GM10248 (cell line): ENCODE measurements around the gene TRIM68.

Experiments
- CTCF ChIA-PET: fragments of 300-600 bp; sonication (Branson Sonifier 250); formaldehyde crosslinking; extraction: SDS; loops from one replicate; lab custom pipeline; 2021; ENCODE audit warnings: antibody characterized with exemption; lab: Yijun Ruan, JAX
- POLR2A ChIA-PET: fragments of 350-650 bp; sonication (Branson Sonifier 250); formaldehyde crosslinking; extraction: SDS; loops from one replicate; lab custom pipeline; 2020; ENCODE audit warnings: antibody characterized with exemption; lab: Yijun Ruan, JAX
- DNase-seq: peaks from one replicate; pipeline ENCODE4 v3.0.0; 2012; ENCODE audit errors: extremely low spot score
- CTCF ChIP-seq: IDR thresholded peaks from 2 replicates; pipeline ENCODE4 v1.5.1; 2012; ENCODE audit warnings: mild to moderate bottlenecking, low read depth; ENCODE audit errors: extremely low read depth, missing control alignments, control extremely low read depth

TRIM68 gene

GRCh38 chr11:4611986-4612385 lies 4.0 kb upstream of the TRIM68 start:
- POLR2A ChIA-PET, result no interaction called here
- DNase-seq, result no peak
- CTCF ChIA-PET, result interaction anchor here (0.7 to 2.6 kb wide), 5 partner anchors 8 to 19 kb away, joined by 3 to 8 read pairs (median 4); partner anchors contain the start of gene OR52I1
- no peak for TF ChIP-seq CTCF

GRCh38 chr11:4610258-4610935 lies 2.4 kb upstream of the TRIM68 start:
- TF ChIP-seq CTCF, result no peak
- POLR2A ChIA-PET, result no interaction called here
- CTCF ChIA-PET, result no interaction called here
- no peak for DNase-seq

- no peak for TF ChIP-seq CTCF
- no peak for DNase-seq
- CTCF ChIA-PET, result interaction anchor here (1.6 to 2.8 kb wide), 2 partner anchors 30 kb away, joined by 7 to 11 read pairs; partner anchors contain the start of gene OR51D1
- POLR2A ChIA-PET, result no interaction called here
Measured at GRCh38 chr11:4607096-4607495, 935 bp downstream of the TRIM68 start.

- ChIA-PET POLR2A (no interaction called here), CTCF (interaction anchor here (1.1 to 1.6 kb wide), 2 partner anchors 11 to 31 kb away, joined by 3 to 7 read pairs; partner anchors contain the start of gene OR51D1)
- no peak for DNase-seq
- no peak for TF ChIP-seq CTCF
Measured at GRCh38 chr11:4606231-4607015, 1.6 kb downstream of the TRIM68 start.

- POLR2A ChIA-PET, result no interaction called here
- no peak for DNase-seq
- TF ChIP-seq CTCF, result no peak
- CTCF ChIA-PET, result interaction anchor here (1.1 to 2.8 kb wide), 2 partner anchors 8 to 22 kb away, joined by 3 to 8 read pairs; no protein-coding TSS in a partner anchor
Measured at GRCh38 chr11:4605057-4605456, 3.0 kb downstream of the TRIM68 start.

- ChIA-PET CTCF (interaction anchor here (1.2 kb wide), 1 partner anchor 19 kb away, joined by 3 read pairs; no protein-coding TSS in a partner anchor), POLR2A (no interaction called here)
- no peak for TF ChIP-seq CTCF
- DNase-seq, result no peak
Measured at GRCh38 chr11:4593739-4594138, 14.3 kb downstream of the TRIM68 start, which contains the start of gene OR52I1. Gene OR52I1, plus strand, starts transcription at chr11:4594039. Its CDS starts 0 bp downstream, at chr11:4594039.
